HG03521 (cell line): ENCODE data around the gene BACH2.

Experiments
- ATAC-seq: cut with Tn5 transposase; IDR thresholded peaks from one replicate; pipeline ENCODE4 v1.9.1; 2021; ENCODE audit warnings: mild to moderate bottlenecking, moderate library complexity; ENCODE audit not compliant: unreplicated experiment

Gene BACH2

DNA sequence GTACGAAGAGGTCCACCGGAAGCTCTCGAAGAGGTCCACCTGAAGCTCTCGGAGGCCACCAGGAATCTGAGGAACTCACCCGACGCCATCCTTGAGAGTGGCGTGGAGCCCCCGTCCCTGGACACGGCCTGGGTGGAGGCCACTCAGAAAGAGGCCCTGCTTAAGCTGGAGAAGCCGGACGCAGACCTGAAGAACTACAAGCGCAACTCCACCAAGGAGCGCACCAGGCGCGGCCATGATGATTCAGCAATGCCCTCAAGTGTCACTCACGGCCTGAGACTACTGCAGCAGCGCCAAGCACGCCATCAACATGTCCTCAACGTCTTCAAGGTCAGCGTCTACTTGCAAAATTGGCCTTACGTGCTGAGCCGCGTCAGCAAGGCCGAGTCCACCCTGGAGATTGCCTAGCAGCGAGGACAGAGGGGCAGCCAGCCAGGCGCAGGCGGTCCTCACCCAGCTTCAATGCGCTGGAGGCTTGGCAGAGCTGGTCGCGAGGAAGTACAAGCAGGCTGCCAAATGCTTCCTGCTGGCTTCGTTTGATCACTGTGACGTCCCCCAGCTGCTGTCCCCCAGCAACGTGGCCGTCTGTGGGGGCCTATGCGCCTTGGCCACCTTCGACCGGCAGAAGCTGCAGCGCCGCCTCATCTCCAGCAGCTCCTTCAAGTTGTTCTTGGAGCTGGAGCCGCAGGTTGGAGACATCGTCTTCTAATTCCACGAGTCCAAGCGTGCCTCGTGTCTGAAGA, 410.1 kb downstream of the BACH2 start:
- no peak for ATAC-seq
